Measurements from ENCODE around the gene AIP.

Gene AIP

DNA sequence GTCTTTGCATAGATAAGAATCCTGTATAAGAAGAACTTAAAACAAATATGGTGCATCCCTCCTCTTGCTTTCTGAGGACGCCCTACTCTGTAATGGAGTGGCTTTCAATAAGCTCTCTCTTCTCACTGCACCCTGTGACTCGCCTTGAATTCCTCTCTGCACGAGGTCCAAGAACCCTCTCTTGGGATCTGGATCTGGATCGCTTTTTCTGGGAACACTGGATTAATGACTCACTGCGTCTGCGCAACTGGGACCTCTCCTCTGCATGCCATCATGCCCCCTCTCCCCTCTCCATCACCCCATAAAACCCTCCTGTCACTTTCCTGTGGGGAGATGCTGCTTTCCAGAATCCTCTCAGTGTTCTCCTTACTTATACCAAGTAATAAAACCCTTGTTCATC is 55.5 kb downstream of the AIP start:
- no peak for DNase-seq

DNA sequence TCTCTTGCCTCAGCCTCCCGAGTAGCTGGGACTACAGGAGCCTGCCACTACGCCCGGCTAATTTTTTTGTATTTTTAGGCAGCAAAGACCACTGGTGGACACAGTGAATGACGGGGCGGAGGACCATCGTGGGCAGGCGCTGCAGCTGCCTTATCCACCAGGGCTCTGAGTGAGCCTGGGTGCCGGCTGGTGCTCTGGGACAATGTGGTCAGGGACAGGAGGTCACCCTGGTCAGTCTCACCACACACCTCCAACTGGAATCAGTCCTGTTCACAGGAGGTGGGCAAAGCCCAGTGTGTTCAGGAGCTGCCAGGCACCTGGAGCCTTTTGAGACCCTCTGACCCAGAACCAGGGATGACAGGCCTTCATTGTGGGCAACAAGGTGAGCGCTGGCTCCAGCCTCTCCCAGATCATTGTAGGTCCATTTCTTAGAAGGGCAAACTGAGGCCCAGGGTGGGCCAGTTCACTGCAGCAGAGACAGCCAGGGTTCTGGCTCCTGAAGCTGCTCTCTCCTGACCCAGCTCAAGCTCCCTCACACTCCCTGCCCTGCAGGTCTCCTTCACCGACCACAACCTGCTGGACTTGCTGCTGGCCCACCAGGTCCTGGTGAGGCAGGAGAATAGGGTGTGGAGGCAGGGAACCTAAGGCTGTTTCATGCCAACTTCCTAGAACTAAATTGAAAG is 56.1 kb downstream of the AIP start:
- DNase-seq, result no peak

DNA sequence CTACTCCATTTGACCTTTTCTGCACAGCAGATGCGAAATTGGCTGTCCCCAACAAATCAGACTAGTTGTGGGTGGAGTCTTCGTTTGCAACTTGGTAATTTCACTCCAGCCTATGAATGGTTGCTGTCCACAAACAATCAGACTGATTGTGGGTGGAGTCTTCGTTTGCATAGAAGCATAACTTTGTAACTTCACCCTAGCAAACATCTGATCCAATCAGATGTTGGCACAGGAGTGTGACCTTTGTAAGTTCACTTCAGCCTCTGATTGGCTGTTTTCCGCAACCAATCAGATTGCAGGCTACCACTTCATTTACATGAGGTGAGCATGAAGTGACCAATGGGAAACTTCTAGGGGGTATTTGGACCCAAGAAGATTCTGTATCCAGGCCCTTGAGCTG is 56.7 kb downstream of the AIP start:
- no peak for DNase-seq

Measured in CD4-positive, alpha-beta T cell treated with Interferon gamma for 1 hour (primary cell).